Stimulated activated CD4-positive, alpha-beta T cell treated with anti-CD3 and anti-CD28 coated beads, Interleukin-2, amount 100 ng/mL, for 24 hours (primary cell): Measurements from ENCODE around the gene C16orf95.
"Not testable (repeated sequence)": the region's sequence is repeated elsewhere in the genome, so short reads cannot be mapped to it uniquely, and the experiment has no call there.

Experiments
- DNase-seq, 2 donors: peaks; one replicate each; pipeline ENCODE4 v3.0.0-alpha.2; 2020

Gene C16orf95

DNA sequence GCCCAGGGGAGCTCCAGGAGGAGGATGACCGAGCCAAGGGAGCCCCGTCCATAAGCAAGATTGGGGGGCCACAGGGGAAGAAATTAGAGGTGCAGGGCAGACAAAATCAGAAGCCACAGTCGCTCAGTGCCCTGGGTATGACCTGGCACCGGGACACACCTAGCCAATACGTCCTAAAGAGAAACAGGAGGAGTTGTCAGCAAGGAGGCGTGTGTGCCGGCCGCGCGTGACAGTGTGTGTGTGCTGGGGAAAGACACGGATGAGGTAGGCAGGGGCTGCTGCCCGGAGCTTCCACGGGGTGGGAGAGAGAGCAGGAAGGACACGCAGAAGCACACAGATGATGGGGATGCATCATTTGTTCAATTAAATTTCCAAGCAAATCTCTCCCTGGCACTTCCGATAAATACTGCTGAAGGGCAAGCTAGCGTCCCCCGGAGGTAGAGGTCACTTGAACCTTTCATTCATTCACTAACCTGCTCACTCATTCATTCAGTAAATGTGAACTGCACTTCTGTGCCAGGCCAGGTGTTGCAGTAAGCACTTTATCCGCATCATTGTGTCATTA is 38.0 kb downstream of the C16orf95 start:
- no peak for DNase-seq

DNA sequence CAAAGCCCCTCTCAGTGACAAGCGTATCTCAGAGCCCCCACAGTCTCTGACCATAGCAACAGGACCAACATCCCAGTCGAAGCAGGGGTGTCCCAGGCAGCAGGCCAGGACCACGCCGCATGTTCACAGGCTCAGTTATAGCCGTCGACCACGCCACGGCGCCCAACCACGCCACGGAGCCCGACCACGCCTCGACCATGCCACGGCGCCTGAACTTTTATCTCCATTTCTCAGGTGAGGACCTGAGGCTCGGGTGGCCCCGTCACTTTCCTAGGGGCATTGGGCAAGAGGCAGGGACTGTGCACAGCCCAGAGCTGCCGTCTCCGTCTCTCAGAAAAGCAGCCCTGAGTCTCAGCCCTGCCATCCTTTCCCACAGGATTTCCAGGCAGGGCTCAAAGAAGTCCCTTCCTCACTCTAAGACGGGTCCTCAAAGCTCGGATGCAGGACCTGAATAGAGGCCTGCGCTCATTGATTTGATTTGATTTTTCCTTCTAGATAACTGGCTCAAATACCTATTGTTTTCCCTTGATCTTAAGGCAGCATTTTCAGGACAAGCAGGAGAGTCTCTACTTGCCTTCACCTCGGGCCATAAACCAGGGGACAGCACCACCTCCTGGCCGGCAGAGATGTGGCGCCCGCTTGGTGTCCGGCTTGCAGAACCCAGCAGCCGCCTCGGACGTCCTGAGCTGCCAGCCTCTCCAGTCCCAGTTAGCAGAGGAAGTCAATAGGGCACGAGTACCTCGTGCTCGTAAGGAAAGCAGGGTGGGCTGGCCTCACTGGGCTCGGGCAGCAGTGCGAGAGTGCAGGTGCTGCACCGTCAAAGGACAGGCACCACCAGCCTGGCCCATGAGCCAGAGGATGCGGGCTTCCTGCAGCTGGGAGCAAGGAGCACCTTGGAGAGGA is 38.8 kb downstream of the C16orf95 start:
- peak; percentile 33 to 62 for DNase-seq

DNA sequence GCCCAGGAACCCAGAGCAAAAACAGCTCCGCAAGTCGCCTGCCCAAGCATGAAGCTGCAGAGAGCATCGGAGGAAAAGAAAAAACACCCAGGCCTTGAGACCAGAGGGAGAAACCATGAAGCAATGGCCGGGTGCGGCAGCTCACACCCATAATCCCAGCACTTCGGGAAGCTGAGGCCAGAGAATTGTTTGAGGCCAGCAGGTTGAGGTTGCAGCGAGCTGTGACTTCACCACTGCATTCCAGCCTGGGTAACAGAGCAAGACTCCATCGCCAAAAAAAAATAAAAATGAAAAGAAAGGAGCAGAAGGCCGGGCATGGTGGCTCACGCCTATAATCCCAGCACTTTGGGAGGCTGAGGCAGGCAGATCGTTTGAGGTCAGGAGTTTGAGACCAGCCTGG is 40.3 kb downstream of the C16orf95 start:
- no peak for DNase-seq

DNA sequence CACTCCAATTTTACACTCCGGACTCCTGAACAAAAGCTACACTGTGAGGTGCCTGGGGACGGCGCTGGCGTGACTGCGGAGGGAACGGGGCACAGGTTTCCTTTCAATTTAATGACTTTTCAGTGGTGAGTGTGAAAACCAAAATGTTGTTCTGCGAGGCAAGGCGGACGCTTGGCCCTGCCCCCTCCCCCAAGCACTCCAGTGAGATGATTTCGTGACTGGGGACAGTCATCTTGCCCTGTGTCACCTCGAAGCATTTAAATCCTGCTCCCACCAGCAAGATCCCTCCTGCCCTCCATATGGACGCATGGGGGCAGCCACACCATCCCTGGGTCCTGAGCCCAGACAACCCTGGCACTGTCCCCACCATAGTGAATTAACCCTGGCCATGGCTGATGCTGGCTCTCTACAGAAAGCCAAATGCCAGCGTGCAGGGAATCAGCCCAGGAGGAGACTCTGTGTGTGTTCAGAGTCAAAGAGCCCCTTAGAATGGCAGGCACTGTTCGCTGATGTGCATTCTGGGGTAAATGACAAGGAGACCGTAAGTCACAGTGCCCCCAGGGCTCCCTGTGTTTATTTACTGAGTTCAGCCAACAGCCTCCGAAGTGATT is 41.0 kb downstream of the C16orf95 start:
- no peak for DNase-seq

DNA sequence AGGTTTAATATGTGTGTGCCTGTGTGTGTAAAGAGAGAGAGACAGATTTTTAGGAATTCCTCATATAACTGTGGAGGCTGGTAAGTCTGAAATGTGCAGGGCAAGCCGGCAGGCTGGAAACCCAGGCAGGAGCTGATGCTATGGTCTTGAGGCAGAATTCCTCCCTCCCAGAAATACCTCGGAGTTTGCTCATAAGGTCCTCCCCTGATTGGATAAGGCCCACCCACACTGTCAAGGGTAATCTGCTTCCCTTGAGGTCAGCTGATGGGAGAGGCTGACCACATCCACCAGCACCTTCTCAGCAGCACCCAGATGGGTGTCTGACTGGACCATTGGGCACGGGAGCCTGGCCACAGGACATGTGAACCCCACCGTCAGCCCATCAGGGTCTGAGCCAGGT is 42.4 kb downstream of the C16orf95 start:
- no peak for DNase-seq

DNA sequence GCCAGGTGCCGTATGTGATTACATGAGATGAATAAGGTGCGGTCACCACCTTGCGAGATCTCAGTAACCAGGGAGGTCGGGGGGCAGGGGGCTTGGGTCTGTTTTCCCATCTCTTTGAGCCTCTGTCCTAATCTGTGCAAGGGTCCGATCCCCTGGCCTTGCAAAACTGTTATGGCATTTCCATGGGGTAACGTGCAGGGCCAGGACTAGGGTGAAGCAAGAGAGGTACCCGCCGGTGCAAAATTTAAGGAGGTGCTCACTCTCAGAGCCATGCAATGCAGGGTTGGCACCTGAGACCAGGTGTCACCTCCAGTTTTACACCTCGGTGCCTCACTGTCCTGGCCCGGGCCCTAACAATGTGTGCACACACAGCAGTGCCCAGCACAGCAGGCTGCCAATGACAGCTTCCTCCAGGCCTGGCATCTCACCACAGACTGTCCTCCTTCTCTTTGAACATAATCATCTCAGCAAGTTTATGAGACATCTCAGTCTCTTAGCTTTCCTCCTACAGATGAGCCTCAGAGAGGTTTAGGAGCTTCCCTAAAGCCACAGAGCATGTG is 43.6 kb downstream of the C16orf95 start:
- DNase-seq, result no peak

DNA sequence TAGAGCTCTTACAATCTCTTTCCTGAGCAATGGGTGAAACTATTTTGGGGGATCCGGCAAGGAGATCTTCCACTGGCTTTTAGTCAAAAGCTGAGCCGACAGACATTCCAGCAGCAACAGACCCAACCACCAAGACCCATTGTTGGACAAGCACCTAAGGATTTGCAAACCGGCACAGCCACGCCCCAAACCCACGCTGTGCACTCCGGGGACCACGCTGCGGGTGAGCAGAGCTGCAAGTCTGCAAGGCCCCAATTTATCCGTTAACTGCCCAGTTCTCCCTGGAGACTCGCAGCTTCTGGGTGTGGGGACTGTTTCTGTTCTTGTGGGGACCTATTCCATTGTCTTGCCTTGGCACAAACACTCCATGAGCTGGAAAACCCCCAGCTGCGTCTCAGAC is 45.9 kb downstream of the C16orf95 start:
- DNase-seq, result no peak

DNA sequence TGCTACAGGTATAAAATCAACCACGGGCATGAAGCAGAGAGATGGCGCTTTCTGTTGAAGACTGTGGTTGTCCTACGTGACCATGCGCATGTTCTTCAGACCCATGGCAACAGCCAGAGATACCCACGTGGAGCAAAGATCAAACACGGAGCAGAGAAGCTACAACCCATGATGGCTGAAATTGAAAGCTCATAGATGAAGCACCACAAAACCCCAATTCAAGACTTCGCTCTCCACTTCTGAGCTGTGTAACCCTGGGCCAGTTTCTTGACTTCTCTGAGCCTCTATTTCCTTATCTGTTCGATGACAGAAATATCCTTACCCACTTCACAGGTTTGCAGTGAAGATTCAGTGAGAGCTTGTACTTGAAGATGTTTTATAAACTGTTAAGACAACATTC is 49.6 kb downstream of the C16orf95 start:
- DNase-seq, result no peak

DNA sequence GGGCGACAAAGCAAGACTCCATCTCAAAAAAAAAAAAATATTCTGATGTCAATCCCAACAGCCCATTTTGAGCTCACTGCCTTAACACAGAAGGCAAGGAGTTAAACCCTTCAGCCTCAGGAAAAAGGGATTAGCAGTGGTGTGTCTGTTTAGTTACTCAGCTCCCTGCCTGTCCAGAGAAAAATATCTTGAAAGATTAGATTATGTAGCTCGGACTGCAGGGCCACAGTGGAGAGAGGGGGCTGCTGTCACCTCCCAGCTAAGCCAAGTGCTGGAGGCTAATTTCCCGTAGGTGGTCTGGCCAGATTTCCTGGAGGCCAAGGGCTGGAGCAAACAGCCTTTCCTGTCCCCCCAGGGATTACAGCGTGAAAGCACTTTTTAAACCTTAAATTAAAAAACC is 50.3 kb downstream of the C16orf95 start:
- DNase-seq, result no peak

DNA sequence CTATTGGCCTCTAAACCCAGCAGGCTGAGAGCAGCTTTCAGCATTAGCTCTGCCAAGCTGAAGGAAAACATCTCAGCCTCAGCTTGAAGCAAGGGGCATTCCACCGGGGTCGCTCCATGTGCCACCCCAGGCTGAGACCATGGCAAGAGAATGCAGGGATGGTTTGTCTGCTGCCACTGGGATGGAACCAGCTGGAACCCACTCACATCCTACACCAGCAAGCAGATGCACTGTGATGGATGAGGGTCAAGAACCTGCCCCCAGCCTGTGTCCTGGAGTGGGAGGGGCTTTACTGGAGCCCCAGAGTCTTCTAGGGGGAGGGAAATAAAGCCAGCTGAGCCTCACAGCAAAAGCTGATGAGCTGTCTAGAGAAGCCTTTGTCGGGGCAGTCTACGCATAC is 51.9 kb downstream of the C16orf95 start:
- no peak for DNase-seq

DNA sequence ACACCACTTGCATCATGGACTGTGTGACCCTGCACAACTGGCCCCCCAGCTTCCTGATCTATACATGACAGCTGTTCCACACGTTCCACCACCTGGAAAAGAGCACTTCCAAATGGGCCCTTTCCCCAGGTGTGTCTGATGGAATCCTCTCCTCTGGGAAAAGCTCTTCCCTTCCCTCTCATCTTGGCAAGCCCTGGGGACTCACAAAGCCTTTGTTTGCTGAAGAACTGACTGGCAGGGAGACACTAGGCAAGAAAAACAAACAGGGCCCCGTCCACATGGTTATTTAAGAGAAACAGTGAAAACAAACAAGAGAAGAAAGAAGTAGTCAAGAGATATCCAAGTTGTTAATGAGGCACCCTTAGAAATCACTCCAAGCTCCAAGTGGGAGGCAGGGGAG is 52.6 kb downstream of the C16orf95 start:
- DNase-seq, result no peak

DNA sequence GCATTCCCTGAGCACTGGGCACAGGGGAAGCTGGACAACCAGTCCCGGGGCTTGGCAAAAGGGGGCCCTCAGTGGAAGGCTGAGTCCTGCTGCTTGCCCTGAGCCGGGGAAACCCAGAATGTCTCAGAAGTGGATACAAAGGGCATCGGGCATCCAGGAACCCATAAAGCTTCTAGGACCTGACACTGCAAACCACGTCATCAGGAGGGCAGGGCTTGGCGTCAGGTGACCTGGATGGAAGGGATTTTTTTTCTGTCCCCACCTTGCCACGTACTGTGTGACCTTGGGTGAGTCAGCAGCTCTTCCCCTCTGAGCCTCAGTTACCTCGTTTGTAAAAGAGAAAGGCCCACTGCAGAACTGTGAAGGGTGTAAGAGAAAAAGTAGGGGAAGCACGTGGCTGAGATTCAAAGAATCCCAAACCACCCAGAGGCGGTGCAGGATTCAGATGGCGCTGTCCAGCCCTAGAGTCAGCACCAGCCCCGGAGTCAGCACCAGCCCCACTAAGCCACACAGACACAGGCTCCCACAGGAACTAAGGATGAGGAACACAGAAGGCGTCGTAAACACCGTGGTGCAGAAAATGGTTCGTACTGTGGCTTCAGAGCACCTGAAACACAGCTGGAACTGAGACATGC is 53.7 kb downstream of the C16orf95 start:
- no peak for DNase-seq

DNA sequence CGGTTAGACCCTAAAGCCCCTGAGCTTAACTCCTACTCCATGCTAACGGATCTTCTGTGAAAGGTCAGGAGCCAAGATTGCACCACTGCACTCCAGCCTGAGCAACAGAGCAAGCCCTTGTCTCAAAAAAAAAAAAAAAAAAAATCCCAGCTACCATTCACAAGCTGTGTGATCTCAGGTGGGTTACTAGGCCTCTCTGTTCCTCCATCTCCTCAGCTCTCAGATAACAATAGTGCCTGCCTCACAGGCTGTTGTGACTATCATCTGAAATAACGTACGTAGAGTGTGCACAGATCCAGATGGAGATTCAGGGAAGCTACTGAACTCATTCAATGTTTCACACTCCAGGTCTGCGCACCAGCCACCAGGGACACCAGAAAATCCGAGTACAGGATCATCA is 57.8 kb downstream of the C16orf95 start:
- no peak for DNase-seq

DNA sequence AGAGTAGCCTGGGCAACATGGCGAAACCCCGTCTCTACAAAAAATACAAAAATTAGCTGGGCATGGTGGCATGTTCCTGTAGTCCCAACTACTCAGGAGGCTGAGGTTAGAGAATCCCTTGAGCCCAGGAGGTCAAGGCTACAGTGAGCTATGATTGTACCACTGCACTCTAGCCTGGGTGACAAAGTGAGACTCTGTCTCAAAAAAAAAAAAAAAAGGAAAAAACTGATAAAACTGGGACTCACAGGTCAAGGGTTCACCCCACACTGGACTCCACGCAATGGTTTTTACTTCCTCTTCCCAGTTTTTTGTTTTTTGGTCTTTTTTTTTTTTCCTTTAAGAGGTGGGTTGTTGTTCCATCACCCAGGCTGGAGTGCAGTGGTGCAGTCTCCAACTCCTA is 58.5 kb downstream of the C16orf95 start:
- not testable (repeated sequence) for DNase-seq

DNA sequence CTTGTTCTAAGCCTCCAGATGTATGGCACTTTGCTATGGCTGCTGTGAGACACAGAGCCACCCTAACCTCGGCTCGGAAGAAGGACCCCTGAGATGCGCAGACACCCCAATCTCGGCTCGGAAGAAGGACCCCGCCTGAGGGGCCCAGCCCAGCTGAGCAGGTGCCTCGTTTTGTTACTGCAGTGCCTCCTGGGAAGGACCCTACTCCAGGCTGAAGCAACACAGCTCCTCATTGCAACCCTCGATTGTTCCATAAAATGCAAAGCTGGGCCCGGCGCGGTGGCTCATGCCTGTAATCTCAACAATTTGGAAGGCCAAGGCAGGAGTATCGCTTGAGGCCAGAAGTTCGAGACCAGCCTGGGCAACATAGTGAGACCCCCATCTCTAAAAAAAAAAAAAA is 61.3 kb downstream of the C16orf95 start:
- no peak for DNase-seq

DNA sequence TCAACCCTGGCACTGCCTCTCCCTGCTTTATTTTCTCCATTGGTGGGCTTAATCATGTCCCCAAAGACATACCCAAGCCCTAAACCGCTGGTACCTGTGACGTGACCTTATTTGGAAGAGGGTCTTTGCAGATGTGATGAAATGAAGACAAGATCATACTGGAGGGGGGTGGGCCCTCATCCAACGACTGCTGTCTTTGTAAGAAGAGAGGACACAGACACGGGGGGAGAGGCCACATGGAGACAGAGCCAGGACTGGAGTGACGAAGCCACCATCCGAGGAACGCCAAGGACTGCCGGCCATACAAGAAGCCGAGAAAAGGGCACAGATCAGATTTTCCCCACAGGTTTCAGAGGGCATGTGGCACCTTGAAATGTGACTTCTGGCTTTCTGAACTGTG is 62.5 kb downstream of the C16orf95 start:
- DNase-seq, result no peak

DNA sequence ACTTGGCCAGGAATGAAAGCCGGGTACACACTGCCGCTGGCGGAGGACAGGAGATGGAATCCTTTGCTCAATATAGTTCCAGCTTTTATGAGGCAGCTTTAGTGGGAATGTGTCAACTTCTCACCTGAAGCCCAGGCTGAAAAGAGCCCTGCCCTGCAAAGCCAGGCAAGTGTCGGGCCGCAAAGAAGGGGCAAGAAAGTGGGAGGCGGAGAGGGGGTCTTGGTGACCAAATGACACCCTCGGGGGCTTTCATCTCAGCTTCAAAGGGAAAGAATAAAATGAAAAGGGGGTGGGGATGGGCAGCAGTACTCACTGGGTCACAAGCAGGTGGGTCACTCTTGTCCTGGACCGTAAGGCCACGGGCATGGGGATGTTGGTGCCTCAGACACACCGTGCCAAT is 62.9 kb downstream of the C16orf95 start:
- no peak for DNase-seq

DNA sequence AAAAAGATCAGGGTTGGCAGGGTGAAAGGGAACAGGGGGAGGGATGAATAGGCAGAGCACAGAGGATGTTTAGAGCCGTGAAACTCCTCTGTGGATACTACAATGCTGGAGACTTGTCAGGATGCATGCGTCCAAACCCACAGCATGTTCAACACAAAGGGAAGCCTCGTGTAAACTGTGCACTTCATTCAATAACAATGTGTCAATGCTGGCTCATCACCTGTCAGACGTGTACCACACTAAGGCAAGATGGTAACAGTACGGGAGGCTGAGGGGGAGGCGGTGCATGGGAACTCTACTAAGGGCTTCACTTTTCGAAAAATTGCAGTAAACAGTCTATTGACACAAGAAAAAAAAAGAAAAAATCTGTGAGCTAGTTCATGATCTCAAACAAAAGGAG is 63.7 kb downstream of the C16orf95 start:
- no peak for DNase-seq
